ENCODE data around the gene SLC1A2.

The SLC1A2 gene

DNA sequence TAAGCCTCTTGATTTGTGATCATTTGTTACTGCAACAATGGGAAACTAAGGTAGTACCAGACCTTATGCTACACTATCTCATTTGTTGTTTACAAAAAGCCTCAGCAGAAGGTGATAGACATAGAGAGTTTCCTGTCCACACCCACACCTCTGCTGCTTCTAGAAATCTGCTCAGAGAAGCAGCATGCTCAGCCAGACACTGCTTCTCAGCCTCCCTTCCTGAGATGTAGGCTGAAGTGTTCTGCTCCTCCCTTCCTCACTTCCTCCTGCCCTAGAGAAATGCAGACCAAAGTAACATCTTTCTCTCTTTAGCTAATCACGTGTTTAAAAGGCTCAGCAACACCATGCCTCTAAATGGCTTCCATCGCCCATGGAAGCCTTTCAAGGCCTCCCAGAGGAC, 88.4 kb downstream of the SLC1A2 start:
- H3K4me3 ChIP-seq (ENCODE audit: low read depth, low read length), result no peak overlapping the region
- TF ChIP-seq, protein P1, sequence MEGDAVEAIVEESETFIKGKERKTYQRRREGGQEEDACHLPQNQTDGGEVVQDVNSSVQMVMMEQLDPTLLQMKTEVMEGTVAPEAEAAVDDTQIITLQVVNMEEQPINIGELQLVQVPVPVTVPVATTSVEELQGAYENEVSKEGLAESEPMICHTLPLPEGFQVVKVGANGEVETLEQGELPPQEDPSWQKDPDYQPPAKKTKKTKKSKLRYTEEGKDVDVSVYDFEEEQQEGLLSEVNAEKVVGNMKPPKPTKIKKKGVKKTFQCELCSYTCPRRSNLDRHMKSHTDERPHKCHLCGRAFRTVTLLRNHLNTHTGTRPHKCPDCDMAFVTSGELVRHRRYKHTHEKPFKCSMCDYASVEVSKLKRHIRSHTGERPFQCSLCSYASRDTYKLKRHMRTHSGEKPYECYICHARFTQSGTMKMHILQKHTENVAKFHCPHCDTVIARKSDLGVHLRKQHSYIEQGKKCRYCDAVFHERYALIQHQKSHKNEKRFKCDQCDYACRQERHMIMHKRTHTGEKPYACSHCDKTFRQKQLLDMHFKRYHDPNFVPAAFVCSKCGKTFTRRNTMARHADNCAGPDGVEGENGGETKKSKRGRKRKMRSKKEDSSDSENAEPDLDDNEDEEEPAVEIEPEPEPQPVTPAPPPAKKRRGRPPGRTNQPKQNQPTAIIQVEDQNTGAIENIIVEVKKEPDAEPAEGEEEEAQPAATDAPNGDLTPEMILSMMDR (IDR thresholded peaks at IDR 0.05; ENCODE audit: borderline replicate concordance, insufficient read depth, low read depth, low read length), result no peak

DNA sequence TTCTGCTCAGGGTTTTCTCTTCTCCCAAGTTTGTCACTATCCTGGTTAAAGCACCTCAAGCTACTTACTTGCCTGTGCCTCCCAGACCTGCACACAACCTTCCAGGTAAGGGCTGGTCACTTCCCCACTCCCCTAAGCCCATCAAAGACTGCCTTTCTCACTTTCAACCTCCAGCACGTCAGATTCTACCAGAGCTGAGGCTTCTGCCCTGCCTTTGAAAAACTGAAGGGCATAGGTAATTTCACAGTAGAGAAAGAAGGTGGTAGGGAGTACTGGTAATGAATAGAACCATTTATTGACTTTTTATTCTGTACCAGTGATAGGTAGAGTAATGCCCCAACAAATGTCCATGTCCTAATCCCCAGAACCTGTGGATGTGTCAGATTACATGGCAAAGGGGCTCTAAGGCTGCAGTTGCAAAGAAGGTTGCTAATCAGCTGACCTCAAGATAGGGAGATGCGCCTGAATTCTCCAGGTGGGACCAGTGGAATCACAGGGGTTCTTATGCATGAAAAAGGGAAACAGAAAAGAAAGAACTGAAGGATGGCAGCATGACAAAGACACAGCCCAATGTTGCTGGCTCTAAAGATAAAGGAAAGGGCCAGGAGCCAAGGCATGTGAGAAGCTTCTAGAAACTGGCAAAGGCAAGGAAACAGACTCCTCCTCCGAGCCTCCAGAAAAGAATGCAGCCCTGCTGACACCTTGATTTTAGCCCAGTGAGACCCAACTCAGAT, 89.0 kb downstream of the SLC1A2 start:
- TF ChIP-seq, protein P1 (IDR thresholded peaks at IDR 0.05; ENCODE audit: borderline replicate concordance, insufficient read depth, low read depth, low read length), result no peak
- no peak overlapping the region for H3K4me3 ChIP-seq (ENCODE audit: low read depth, low read length)

DNA sequence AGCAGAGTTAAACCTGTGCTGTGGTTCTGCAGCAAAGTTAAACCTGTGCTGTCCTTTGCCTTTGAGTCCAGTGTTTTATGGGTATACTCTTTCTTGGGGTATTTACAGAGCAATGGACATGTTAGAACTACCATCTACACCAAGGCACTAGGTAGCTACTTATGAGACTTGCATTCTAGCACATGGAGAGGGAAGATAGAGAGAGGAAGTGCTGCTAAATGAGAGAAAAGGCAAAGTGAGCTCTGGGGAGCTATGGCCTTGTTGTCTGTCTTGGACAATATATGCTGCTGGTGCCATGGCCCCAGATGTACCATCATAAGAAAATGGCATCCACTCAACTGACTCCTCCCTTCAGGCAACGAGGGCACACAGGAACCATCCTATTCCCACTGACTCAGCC, 91.5 kb downstream of the SLC1A2 start:
- no peak overlapping the region for H3K4me3 ChIP-seq (ENCODE audit: low read depth, low read length)
- TF ChIP-seq, protein P1 (IDR thresholded peaks at IDR 0.05; ENCODE audit: borderline replicate concordance, insufficient read depth, low read depth, low read length), result no peak

DNA sequence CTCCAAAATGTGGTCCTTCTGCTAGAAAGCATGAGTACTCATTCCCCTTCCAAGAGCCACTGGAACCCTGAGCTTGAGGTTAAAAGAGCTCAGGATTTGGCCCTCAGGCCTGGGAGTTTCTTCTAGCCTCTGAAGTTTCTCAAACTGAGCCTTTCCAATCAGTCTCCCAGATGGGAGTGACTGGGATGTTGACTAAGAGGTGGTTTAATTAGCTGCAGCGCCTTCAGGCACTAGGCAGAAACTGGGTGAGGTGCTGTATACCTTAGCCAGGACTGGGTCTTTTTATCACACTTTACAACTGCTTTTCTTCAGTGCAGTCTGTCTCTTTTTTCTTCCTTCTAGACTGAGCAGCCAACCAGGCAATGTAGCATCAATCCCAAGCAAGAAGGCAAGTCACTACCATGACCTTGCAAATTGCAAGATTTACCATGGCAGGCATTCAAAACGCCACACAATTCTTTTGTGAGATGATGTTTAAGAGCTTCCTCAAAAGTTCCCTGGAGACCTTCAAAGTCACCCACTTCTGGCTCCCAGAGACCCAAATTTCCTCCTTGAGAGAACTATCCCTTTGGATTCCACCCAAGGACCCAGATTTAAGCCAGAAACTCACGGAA, 93.0 kb downstream of the SLC1A2 start:
- H3K4me3 ChIP-seq (ENCODE audit: low read depth, low read length), result no peak overlapping the region
- TF ChIP-seq, protein P1 (IDR thresholded peaks at IDR 0.05; ENCODE audit: borderline replicate concordance, insufficient read depth, low read depth, low read length), result no peak

DNA sequence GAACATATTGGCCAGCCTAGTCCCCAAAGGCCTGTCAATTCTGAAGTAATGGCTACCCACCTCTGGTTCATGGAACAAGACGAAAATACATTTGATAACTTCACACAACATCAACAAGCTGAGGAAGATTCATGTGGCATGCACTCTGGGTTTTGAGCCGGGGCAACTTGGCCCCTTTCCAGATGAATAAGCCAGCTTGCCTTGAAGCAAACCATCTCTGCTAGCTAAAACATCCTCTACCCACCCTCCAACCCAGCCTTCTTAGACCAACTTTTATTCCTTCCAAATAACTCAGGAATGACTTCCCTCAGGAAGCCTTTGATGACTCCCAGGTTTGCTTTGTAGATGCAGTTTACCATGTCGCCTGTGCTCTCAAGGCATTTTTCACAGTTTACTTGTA, 94.4 kb downstream of the SLC1A2 start:
- TF ChIP-seq, protein P1 (IDR thresholded peaks at IDR 0.05; ENCODE audit: borderline replicate concordance, insufficient read depth, low read depth, low read length), result no peak

DNA sequence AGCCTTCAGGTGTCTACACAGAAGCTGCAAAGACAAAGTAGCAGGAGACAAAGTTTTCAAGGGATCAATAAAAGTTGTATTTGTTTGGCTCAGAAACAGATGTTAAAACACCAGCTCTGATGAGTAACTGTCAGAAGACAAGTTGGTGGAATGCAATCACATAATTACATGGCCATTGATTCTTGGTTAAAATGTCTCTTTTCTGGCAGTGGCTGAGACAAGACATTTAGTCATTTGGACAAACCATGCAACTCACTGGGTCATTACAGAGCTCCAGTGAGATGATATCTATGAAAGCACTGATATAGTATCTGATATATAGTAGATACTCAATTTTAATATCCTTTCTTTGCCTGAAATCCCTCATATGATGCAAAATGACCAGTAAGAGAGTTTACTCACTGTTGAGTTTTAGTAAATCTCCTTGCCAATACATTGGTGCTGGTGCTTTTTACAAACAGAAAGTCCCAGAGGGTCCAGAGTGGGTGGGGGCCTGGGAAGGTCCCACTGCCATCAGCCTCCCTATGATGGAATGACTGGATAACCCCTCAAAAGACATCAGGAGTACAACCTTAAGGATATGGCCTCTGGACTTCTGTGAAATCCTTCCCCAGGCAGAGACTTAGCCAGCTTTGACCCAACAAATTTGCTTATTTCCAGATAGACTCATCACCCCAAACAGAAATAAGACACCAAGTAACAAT, 95.0 kb downstream of the SLC1A2 start:
- no peak overlapping the region for H3K4me3 ChIP-seq (ENCODE audit: low read depth, low read length)
- TF ChIP-seq, protein P1 (IDR thresholded peaks at IDR 0.05; ENCODE audit: borderline replicate concordance, insufficient read depth, low read depth, low read length), result no peak

More for the DNA sequence above, 94.4 kb downstream of the SLC1A2 start:
- no peak overlapping the region for H3K4me3 ChIP-seq (ENCODE audit: low read depth, low read length)

Data from GM12875 (cell line).